Uterus (tissue), 4 donors: ENCODE data around the gene STAMBPL1. TPM values are rescaled to one million over a fixed set of nuclear protein-coding genes. Genes with fewer than 3 reads are reported as not detected.

Experiments
- DNase-seq, 2 donors: peaks; one replicate each; pipeline ENCODE4 v3.0.0-alpha.2; 2019 to 2020
- H3K27ac ChIP-seq, 2 donors: fragments of 200-600 bp; sonication (generic); 1 replicate in 1 of 2; 2 replicates in 1 of 2; pipeline ENCODE4 v1.5.1; 2016 to 2018
- H3K27me3 ChIP-seq, 2 donors: fragments of 200-600 bp; sonication (generic); one replicate each; pipeline ENCODE4 v1.5.1; 2018 to 2019; ENCODE audit warnings: control low read depth in 1 of 2
- H3K36me3 ChIP-seq, 2 donors: fragments of 200-600 bp; sonication (generic); one replicate each; pipeline ENCODE4 v1.5.1; 2019; ENCODE audit warnings: control low read depth in 1 of 2
- H3K4me1 ChIP-seq, 2 donors: fragments of 200-600 bp; sonication (generic); one replicate each; pipeline ENCODE4 v1.5.1; 2018 to 2019; ENCODE audit warnings: control low read depth in 1 of 2
- H3K4me3 ChIP-seq, 2 donors: fragments of 200-600 bp; sonication (generic); 1 replicate in 1 of 2; 2 replicates in 1 of 2; pipeline ENCODE4 v1.5.1; 2018 to 2019; ENCODE audit warnings: mild to moderate bottlenecking in 1 of 2
- H3K9me3 ChIP-seq, 2 donors: fragments of 200-600 bp; sonication (generic); one replicate each; pipeline ENCODE4 v1.5.1; 2019; ENCODE audit warnings: control low read depth in 1 of 2
- POLR2A ChIP-seq, 2 donors: fragments of 450-650 bp; IDR thresholded peaks; one replicate each; pipeline ENCODE4 v1.6.1; 2016; ENCODE audit warnings: antibody characterized with exemption in 2 of 2, mild to moderate bottlenecking in 1 of 2, moderate library complexity in 1 of 2
- intact Hi-C: fragments of 100-400 bp; cut with DNase I; formaldehyde crosslinking; loops from one replicate; pipeline ENCODE4 v1.15.1; 2023; ENCODE audit warnings: low total_unique reads
- total RNA-seq, 4 donors: library from RNA; depleted of rRNA in 3 of 4; stranded (reverse); fragments of >200 nt in 3 of 4; gene quantifications; one replicate each; pipeline versions ENCODE4 v1.1.0 to v1.2.4, GENCODE V29; 2014 to 2023
- TF ChIP-seq, protein P1 (sequence below), 4 experiments: fragments of 200-600 bp in 2 of 4; fragments of 450-650 bp in 2 of 4; sonication (generic) in 2 of 4; IDR thresholded peaks; one replicate each; pipeline ENCODE4 v1.5.1; 2016 to 2019; ENCODE audit warnings: antibody characterized with exemption in 4 of 4, mild to moderate bottlenecking in 2 of 4, moderate library complexity in 1 of 4
- donor health status: DM: yes; HTN: yes; CAD: no.

The STAMBPL1 gene
- total RNA-seq, 4 donors from 2014 or later = 3.8 to 23.6 (median 6.5) TPM

DNA sequence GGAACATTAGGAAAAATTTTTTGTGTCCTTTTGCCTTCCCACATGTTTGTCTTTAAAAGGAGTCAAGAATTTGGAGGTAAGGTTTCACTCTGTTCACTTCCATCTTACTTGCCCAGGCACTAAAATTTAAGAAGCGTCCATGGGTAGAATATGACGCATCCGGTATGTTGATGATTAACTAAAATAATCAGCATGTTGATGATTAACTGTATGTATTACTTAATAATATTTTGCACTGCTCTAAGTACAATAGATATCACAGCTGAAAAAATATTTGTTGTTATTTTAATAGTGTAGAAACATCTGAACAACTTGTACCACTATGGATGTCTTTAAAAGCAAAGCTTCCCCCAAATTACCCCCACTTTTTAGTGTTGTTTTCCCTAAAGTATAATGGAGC is 39.9 kb upstream of the STAMBPL1 start:
- no peak overlapping the region for H3K4me3 ChIP-seq
- no peaks in the 10 kb centered on the region for H3K36me3 ChIP-seq
- no peak for TF ChIP-seq POLR2A (IDR thresholded peaks at IDR 0.05)
- TF ChIP-seq, protein P1, sequence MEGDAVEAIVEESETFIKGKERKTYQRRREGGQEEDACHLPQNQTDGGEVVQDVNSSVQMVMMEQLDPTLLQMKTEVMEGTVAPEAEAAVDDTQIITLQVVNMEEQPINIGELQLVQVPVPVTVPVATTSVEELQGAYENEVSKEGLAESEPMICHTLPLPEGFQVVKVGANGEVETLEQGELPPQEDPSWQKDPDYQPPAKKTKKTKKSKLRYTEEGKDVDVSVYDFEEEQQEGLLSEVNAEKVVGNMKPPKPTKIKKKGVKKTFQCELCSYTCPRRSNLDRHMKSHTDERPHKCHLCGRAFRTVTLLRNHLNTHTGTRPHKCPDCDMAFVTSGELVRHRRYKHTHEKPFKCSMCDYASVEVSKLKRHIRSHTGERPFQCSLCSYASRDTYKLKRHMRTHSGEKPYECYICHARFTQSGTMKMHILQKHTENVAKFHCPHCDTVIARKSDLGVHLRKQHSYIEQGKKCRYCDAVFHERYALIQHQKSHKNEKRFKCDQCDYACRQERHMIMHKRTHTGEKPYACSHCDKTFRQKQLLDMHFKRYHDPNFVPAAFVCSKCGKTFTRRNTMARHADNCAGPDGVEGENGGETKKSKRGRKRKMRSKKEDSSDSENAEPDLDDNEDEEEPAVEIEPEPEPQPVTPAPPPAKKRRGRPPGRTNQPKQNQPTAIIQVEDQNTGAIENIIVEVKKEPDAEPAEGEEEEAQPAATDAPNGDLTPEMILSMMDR (IDR thresholded peaks at IDR 0.05) = no peak
- DNase-seq = no peak
- no peaks in the 10 kb centered on the region for H3K27me3 ChIP-seq
- H3K27ac ChIP-seq = no peak overlapping the region
- H3K9me3 ChIP-seq = no peaks in the 10 kb centered on the region
- no peaks in the 10 kb centered on the region for H3K4me1 ChIP-seq
- intact Hi-C loops = no loop called here

DNA sequence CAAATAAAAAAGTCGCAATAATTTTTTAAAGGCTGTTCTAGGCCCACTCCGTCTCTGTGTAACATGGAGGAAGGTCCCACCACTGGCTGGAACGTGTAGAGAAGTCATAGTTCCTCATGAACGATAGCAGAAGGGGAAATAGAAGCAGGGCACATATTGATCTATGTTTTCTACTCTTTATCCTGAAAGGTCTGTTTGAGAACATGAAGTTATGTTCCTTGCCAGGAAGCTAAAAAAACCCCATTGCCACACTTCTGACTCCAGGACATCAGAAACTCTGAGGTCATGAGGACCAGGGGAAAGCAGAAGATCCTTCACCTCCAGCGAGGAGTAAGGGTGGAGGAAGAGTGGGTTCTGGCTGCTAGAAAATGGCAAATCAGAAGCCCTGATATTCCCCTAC is 39.2 kb upstream of the STAMBPL1 start:
- TF ChIP-seq, protein P1 (IDR thresholded peaks at IDR 0.05) = no peak
- no peak for TF ChIP-seq POLR2A (IDR thresholded peaks at IDR 0.05)
- intact Hi-C loops = no loop called here
- no peak overlapping the region for H3K4me3 ChIP-seq

DNA sequence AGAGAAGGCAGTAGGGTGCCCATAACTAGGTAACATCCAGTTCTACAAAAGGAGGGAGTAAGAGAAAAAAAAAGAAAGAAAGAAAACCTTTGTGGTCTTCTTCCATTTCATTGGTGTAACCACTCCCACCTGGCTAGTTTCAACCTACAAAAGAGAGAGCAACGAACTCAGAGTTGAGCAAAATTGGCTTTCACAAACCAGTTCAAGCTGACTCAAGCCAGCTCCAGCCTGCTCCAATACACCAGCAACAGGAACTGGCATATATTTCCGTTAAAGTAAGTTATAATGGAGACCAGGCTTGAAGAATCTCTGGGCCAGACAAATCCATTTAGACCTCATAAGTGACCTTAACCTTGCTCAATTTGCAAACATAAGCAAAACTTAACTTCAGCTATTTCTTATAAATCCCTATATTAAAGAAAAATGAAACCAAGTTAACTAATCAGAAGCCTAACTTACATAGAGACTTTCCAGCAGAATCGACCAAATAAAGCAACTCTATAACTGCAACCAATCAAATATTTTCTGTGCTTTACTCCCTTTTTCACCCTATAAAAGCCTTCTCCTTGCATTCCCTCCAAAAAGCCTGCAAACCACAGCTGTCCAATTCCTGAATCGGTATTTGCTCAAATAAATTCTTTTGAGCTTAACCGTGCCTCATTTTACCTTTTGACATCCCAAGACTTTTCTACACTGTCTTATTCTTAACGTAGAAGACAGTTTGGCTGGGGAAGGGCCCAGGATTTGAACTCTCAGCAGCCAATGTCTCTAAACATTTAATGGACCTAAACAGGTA is 38.5 kb upstream of the STAMBPL1 start:
- intact Hi-C loops = no loop called here
- TF ChIP-seq, protein P1 (IDR thresholded peaks at IDR 0.05) = no peak
- no peak for TF ChIP-seq POLR2A (IDR thresholded peaks at IDR 0.05)
- Histone ChIP-seq H3K4me1 (no peaks in the 10 kb centered on the region), H3K27me3 (no peaks in the 10 kb centered on the region), H3K9me3 (no peaks in the 10 kb centered on the region), H3K36me3 (no peaks in the 10 kb centered on the region), H3K27ac (no peak overlapping the region), H3K4me3 (no peak overlapping the region)
- no peak for DNase-seq

More for the DNA sequence above, 39.2 kb upstream of the STAMBPL1 start:
- Histone ChIP-seq H3K27ac (no peak overlapping the region), H3K4me1 (no peaks in the 10 kb centered on the region), H3K9me3 (no peaks in the 10 kb centered on the region), H3K27me3 (no peaks in the 10 kb centered on the region), H3K36me3 (no peaks in the 10 kb centered on the region)
- no peak for DNase-seq

DNA sequence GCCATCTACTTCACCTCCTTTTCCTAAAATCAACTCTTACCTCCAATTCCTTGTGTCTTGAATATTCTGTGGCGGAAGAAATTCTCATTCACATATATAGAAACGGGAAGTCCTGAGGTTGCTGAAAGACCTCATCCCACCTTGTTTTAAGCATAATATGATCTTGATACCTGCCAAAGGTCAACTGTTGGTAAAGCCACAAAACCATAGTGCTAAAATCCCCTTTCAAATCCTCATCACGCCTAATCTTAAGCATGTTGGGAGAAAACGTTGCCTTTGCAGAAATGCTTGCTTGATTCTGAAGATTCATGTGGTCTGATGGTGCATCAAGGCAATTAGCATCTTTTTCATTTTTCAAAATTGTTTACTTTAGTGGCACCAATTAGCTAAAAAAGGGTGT is 36.9 kb upstream of the STAMBPL1 start:
- Histone ChIP-seq H3K9me3 (no peaks in the 10 kb centered on the region), H3K27ac (no peak overlapping the region), H3K4me3 (no peak overlapping the region), H3K27me3 (no peaks in the 10 kb centered on the region), H3K4me1 (no peaks in the 10 kb centered on the region), H3K36me3 (no peaks in the 10 kb centered on the region)
- no peak for TF ChIP-seq POLR2A (IDR thresholded peaks at IDR 0.05)
- TF ChIP-seq, protein P1 (IDR thresholded peaks at IDR 0.05) = no peak
- no peak for DNase-seq
- intact Hi-C loops = no loop called here

DNA sequence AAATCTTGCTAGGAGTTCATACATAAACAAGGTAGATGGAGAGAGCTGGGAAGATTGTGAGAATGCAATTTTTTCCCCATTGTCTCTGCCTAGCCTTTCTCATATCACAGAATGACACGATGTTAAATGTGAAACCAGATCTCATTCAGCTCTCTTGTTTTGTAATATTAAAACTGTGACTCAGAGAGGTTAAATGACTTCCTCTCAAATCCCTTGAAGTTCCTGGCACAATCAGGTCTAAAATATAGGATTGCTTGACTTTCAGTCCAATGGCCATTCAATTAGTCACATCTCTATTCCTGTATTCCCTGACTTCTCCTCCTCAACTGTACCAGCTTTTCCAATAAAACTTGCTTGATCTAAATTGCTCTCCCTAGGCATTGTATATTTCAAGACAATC is 31.5 kb upstream of the STAMBPL1 start:
- H3K27me3 ChIP-seq = no peaks in the 10 kb centered on the region
- intact Hi-C loops = no loop called here
- no peak for DNase-seq

More for the DNA sequence above, 31.5 kb upstream of the STAMBPL1 start:
- Histone ChIP-seq H3K36me3 (no peaks in the 10 kb centered on the region), H3K4me1 (no peaks in the 10 kb centered on the region), H3K4me3 (no peak overlapping the region), H3K9me3 (no peaks in the 10 kb centered on the region), H3K27ac (no peak overlapping the region)
- TF ChIP-seq, protein P1 (IDR thresholded peaks at IDR 0.05) = no peak
- TF ChIP-seq POLR2A (IDR thresholded peaks at IDR 0.05) = no peak
